ENCODE data around the gene NDUFC2. TPM values are rescaled to one million over a fixed set of nuclear protein-coding genes. Genes with fewer than 3 reads are reported as not detected.

Gene NDUFC2
- total and polyA plus RNA-seq, 2 of the 8 experiments (the other 6 are each of a cell fraction or from before 2014, with no cell fraction given): 216 to 356 TPM

GRCh38 chr11:78127403-78127802, 47.7 kb upstream of the NDUFC2 start:
- ChIA-PET POLR2A (ENCODE audit: partially characterized antibody) (interaction anchor here (0.9 to 1.6 kb wide), 2 partner anchors 12 to 18 kb away, joined by 3 to 10 read pairs; partner anchors contain the start of gene ALG8), CTCF (ENCODE audit: partially characterized antibody) (no interaction called here)
- Histone ChIP-seq H2BK20ac (ENCODE audit: low read length) (no peak overlapping the region), H2BK12ac (ENCODE audit: low read depth, low read length) (no peak overlapping the region), H3K4me3 (ENCODE audit: extremely low read depth in 1 of 4, insufficient read depth in 2 of 4, low read depth in 3 of 4, low read length in 4 of 4) (no peak overlapping the region), H3K9me3 (ENCODE audit: insufficient read depth in 2 of 2, low read depth in 1 of 2, low read length in 1 of 2) (no peaks in the 10 kb centered on the region), H3K4me2 (ENCODE audit: insufficient read depth in 1 of 2, low read depth in 2 of 2, low read length in 2 of 2) (no peak overlapping the region), H2BK5ac (ENCODE audit: low read depth, low read length) (no peak overlapping the region), H3K14ac (ENCODE audit: insufficient read length) (no peak overlapping the region), H3K79me1 (ENCODE audit: low read depth, low read length) (no peaks in the 10 kb centered on the region; the same call in 1 of the 2 replicates), H4K91ac (replicated peaks; ENCODE audit: insufficient read length, low read length) (no peak overlapping the region), H4K8ac (ENCODE audit: extremely low read depth, insufficient read depth, low read length) (no peak overlapping the region), H3K4ac (replicated peaks; ENCODE audit: insufficient read length, low read depth, low read length) (no peak overlapping the region), H2BK120ac (replicated peaks; ENCODE audit: low read depth, low read length) (no peak overlapping the region), H3K23me2 (ENCODE audit: low read depth, low read length) (no peaks in the 10 kb centered on the region), H3K79me2 (ENCODE audit: control insufficient read depth in 1 of 2, insufficient read depth in 2 of 2, low read length in 2 of 2) (no peaks in the 10 kb centered on the region; a peak in 1 of 4 replicates), H3K9ac (replicated peaks in 1 of 4; ENCODE audit: extremely low read depth in 1 of 4, low read depth in 3 of 4, low read length in 3 of 4) (no peak overlapping the region), H4K5ac (ENCODE audit: insufficient read length, low read depth, low read length) (no peak overlapping the region), H3K23ac (ENCODE audit: insufficient read length) (no peak overlapping the region), H3K27ac (ENCODE audit: low read depth, low read length) (no peak overlapping the region), H3K18ac (ENCODE audit: extremely low read depth, low read length) (no peak overlapping the region), H4K20me1 (replicated peaks in 1 of 2; ENCODE audit: control insufficient read depth in 1 of 2, insufficient read depth in 2 of 2, low read length in 2 of 2) (no peaks in the 10 kb centered on the region), H3K4me1 (replicated peaks in 1 of 4; ENCODE audit: control insufficient read depth in 3 of 4, insufficient read depth in 4 of 4, low read length in 3 of 4) (no peaks in the 10 kb centered on the region), H3K36me3 (ENCODE audit: control insufficient read depth in 2 of 4, insufficient read depth in 4 of 4, low read length in 3 of 4) (peaks cover 0 to 11% (median 6%) of the 10 kb centered on the region in 4 experiments; a peak in 6 of 8 replicates), H3K56ac (replicated peaks; ENCODE audit: insufficient read length, low read depth, low read length) (no peak overlapping the region), H2AFZ (ENCODE audit: low read length) (no peak overlapping the region), H3K27me3 (replicated peaks in 1 of 4; ENCODE audit: control insufficient read depth in 3 of 4, extremely low read depth in 1 of 4, insufficient read depth in 3 of 4, low read length in 3 of 4) (no peaks in the 10 kb centered on the region), H2AK5ac (ENCODE audit: low read depth, low read length) (no peak overlapping the region), H2BK15ac (ENCODE audit: low read length) (no peak overlapping the region)
- DNase-seq (ENCODE audit: low read depth in 1 of 2, low spot score in 2 of 2) (no peak), FAIRE-seq (no peak)
- TF ChIP-seq PHF8 (conservative IDR thresholded peaks at IDR 0.05; ENCODE audit: low read depth, low read length) (no peak), NRF1 (IDR thresholded peaks at IDR 0.05; ENCODE audit: low read depth, low read length) (no peak), CBX5 (IDR thresholded peaks at IDR 0.05; ENCODE audit: low read depth, low read length) (no peak), MAFK (IDR thresholded peaks at IDR 0.05; ENCODE audit: low read depth, low read length) (no peak), EZH2 (IDR thresholded peaks at IDR 0.05; ENCODE audit: low read depth, low read length, severe bottlenecking) (no peak), HDAC6 (IDR thresholded peaks at IDR 0.05; ENCODE audit: low read depth, low read length) (no peak), RXRA (IDR thresholded peaks at IDR 0.05; ENCODE audit: insufficient read depth, low read depth, low read length) (no peak)
- TF ChIP-seq, protein P1, sequence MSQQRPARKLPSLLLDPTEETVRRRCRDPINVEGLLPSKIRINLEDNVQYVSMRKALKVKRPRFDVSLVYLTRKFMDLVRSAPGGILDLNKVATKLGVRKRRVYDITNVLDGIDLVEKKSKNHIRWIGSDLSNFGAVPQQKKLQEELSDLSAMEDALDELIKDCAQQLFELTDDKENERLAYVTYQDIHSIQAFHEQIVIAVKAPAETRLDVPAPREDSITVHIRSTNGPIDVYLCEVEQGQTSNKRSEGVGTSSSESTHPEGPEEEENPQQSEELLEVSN (IDR thresholded peaks at IDR 0.05): no peak
- 89% methylated on average over 2 of the region's 3 CpGs; no CpG with 5 or more reads in 1 of the 2 experiments for WGBS, 2 experiments (ENCODE audit: extremely low coverage in 1 of 2, insufficient coverage in 1 of 2, insufficient read length in 1 of 2, insufficient replicate concordance in 2 of 2, low coverage in 1 of 2, low lambda C conversion rate in 2 of 2, missing lambda C conversion rate in 1 of 2)

Data from H1 (cell line).